IMR-90 (cell line): ENCODE measurements around the gene SEC31B.

Source experiments
- CEBPB ChIP-seq: IDR thresholded peaks from 2 replicates; pipeline ENCODE4 v1.6.1; 2012; ENCODE audit warnings: low read depth, low read length, improper control_type of control experiment
- CHD1 ChIP-seq: IDR thresholded peaks from 2 replicates; pipeline ENCODE4 v1.6.1; 2012; ENCODE audit warnings: low read depth, low read length, improper control_type of control experiment
- MAFK ChIP-seq: IDR thresholded peaks from 2 replicates; pipeline ENCODE4 v1.6.1; 2012; ENCODE audit warnings: low read depth, low read length, improper control_type of control experiment
- MAZ ChIP-seq: IDR thresholded peaks from 2 replicates; pipeline ENCODE4 v1.6.1; 2012; ENCODE audit warnings: low read depth, mild to moderate bottlenecking, low read length, improper control_type of control experiment, moderate library complexity, borderline replicate concordance
- MXI1 ChIP-seq: IDR thresholded peaks from 2 replicates; pipeline ENCODE4 v1.6.1; 2012; ENCODE audit warnings: low read depth, mild to moderate bottlenecking, low read length, moderate library complexity, borderline replicate concordance
- NFE2L2 ChIP-seq: fragments of 150-350 bp; IDR thresholded peaks from 2 replicates; pipeline ENCODE4 v1.6.1; 2016; ENCODE audit warnings: low read depth, mild to moderate bottlenecking, low read length
- POLR2A ChIP-seq: IDR thresholded peaks from 2 replicates; pipeline ENCODE4 v1.6.1; 2012; ENCODE audit warnings: mild to moderate bottlenecking, low read depth, low read length
- RAD21 ChIP-seq: IDR thresholded peaks from 2 replicates; pipeline ENCODE4 v1.6.1; 2012; ENCODE audit warnings: low read length, improper control_type of control experiment
- SMC3 ChIP-seq: fragments of 150-350 bp; IDR thresholded peaks from 2 replicates; pipeline ENCODE4 v1.6.1; 2016; ENCODE audit warnings: low read depth, mild to moderate bottlenecking, antibody characterized with exemption, low read length, moderate library complexity
- TF ChIP-seq, protein P1 (sequence below): conservative IDR thresholded peaks from 2 replicates; pipeline ENCODE4 v1.5.1; 2012; ENCODE audit warnings: mild to moderate bottlenecking, low read depth, low read length, improper control_type of control experiment
- TF ChIP-seq, protein P2 (sequence below): fragments of 150-350 bp; IDR thresholded peaks from 2 replicates; pipeline ENCODE4 v1.6.1; 2016; ENCODE audit warnings: low read depth, mild to moderate bottlenecking, low read length, moderate library complexity, borderline replicate concordance
- TF ChIP-seq, protein P3 (sequence below): fragments of 150-350 bp; IDR thresholded peaks from 2 replicates; pipeline ENCODE4 v1.6.1; 2017; ENCODE audit warnings: mild to moderate bottlenecking, antibody characterized with exemption, low read length, low read depth

DNA sequence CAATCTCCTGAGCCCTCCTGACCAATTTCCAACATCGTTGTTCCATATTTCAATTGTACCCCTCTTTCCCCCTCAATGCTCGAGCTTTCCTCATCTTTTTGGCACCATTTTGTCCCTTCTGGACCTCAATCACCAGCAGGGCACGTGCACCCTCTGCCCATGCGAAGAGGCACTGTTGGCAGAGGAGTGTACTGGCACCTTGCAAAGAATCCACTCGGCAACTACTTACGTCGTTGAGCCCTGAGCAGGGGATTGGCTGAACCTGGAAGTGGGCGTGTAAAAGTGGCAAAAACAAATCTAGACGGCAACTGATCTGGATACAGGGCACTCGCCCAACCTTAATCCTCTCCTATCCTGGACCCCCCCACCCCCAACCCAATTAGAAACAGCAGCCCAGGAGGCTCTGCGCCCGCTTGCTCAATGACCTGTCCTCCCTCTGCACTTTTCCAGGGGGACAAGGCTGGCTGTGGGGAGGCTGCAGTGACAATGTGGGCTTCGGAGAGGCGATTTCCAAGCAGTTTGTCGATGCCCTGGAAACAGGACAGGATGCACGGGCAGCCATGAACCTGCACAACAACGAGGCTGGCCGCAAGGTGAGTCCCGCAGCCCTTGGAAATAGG lies 38.1 kb downstream of the SEC31B start:
- TF ChIP-seq, protein P1, sequence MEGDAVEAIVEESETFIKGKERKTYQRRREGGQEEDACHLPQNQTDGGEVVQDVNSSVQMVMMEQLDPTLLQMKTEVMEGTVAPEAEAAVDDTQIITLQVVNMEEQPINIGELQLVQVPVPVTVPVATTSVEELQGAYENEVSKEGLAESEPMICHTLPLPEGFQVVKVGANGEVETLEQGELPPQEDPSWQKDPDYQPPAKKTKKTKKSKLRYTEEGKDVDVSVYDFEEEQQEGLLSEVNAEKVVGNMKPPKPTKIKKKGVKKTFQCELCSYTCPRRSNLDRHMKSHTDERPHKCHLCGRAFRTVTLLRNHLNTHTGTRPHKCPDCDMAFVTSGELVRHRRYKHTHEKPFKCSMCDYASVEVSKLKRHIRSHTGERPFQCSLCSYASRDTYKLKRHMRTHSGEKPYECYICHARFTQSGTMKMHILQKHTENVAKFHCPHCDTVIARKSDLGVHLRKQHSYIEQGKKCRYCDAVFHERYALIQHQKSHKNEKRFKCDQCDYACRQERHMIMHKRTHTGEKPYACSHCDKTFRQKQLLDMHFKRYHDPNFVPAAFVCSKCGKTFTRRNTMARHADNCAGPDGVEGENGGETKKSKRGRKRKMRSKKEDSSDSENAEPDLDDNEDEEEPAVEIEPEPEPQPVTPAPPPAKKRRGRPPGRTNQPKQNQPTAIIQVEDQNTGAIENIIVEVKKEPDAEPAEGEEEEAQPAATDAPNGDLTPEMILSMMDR, result no peak
- TF ChIP-seq CHD1, result no peak
- no peak for TF ChIP-seq POLR2A
- TF ChIP-seq, protein P2, sequence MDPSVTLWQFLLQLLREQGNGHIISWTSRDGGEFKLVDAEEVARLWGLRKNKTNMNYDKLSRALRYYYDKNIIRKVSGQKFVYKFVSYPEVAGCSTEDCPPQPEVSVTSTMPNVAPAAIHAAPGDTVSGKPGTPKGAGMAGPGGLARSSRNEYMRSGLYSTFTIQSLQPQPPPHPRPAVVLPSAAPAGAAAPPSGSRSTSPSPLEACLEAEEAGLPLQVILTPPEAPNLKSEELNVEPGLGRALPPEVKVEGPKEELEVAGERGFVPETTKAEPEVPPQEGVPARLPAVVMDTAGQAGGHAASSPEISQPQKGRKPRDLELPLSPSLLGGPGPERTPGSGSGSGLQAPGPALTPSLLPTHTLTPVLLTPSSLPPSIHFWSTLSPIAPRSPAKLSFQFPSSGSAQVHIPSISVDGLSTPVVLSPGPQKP, result no peak
- TF ChIP-seq MAFK, result no peak
- no peak for TF ChIP-seq SMC3
- TF ChIP-seq MXI1, result no peak
- TF ChIP-seq, protein P3, sequence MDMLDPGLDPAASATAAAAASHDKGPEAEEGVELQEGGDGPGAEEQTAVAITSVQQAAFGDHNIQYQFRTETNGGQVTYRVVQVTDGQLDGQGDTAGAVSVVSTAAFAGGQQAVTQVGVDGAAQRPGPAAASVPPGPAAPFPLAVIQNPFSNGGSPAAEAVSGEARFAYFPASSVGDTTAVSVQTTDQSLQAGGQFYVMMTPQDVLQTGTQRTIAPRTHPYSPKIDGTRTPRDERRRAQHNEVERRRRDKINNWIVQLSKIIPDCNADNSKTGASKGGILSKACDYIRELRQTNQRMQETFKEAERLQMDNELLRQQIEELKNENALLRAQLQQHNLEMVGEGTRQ, result peak; percentile 33; the same call in 1 of the 2 replicates
- no peak for TF ChIP-seq CEBPB
- no peak for TF ChIP-seq RAD21
- no peak for TF ChIP-seq MAZ
- TF ChIP-seq NFE2L2, result no peak
